Measurements from ENCODE around the gene DOCK8. TPM values are rescaled to one million over a fixed set of nuclear protein-coding genes. Genes with fewer than 3 reads are reported as not detected.

The DOCK8 gene
- total RNA-seq, 1 donor from 2014 or later = 4.4 TPM

DNA sequence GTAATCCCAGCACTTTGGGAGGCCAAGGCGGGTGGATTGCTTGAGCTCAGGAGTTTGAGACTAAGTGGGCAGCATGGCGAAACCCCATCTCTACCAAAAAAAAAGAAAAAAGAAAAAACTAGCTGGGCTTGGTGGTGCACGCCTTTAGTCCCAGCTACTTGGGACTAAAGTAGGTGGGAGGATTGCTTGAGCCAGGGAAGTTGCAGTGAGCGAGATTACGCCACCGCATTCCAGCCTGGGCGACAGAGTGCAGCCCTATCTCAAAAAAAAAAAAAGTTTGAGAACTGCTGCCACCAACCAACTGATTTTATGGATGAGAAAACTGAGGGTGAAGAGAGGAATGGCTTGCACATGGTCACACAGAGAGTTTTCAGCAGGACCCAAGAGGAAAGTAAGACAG lies 175.1 kb downstream of the DOCK8 start:
- H3K79me2 ChIP-seq (ENCODE audit: insufficient read depth, low read length) = no peaks in the 10 kb centered on the region
- H3K27me3 Mint-ChIP-seq (ENCODE audit: low read depth, unreplicated experiment) = peaks cover 3% of the 10 kb centered on the region
- H3K4me1 ChIP-seq (ENCODE audit: insufficient read depth, low read length) = no peaks in the 10 kb centered on the region
- H3K4me1 Mint-ChIP-seq (ENCODE audit: low read depth, unreplicated experiment) = no peaks in the 10 kb centered on the region
- H3K4me2 ChIP-seq (ENCODE audit: low read length) = no peak overlapping the region
- no peaks in the 10 kb centered on the region for H3K9me3 ChIP-seq (ENCODE audit: insufficient read depth, low read depth, low read length)
- H2AFZ ChIP-seq (ENCODE audit: low read depth, low read length) = no peak overlapping the region
- H3K9me3 Mint-ChIP-seq (ENCODE audit: unreplicated experiment) = peaks cover 2% of the 10 kb centered on the region
- H3K36me3 ChIP-seq (ENCODE audit: insufficient read depth, low read length) = no peaks in the 10 kb centered on the region
- H3K4me3 Mint-ChIP-seq (ENCODE audit: unreplicated experiment) = no peak overlapping the region
- DNase-seq (ENCODE audit: low read depth) (no peak), FAIRE-seq (no peak)
- H3K9ac ChIP-seq (ENCODE audit: low read length) = no peak overlapping the region
- no peak for TF ChIP-seq EZH2 (IDR thresholded peaks at IDR 0.05; ENCODE audit: insufficient read depth, low read length)
- TF ChIP-seq CTCF (IDR thresholded peaks at IDR 0.05; ENCODE audit: insufficient read depth, low read depth, low read length) = no peak
- H3K4me3 ChIP-seq (ENCODE audit: insufficient read depth, low read depth, low read length) = no peak overlapping the region
- H3K27me3 ChIP-seq (ENCODE audit: insufficient read depth, low read length) = no peaks in the 10 kb centered on the region
- no peaks in the 10 kb centered on the region for H4K20me1 ChIP-seq (ENCODE audit: insufficient read depth, low read length)
- H3K27ac ChIP-seq (ENCODE audit: low read depth, low read length) = no peak overlapping the region
- no peak overlapping the region for H3K27ac Mint-ChIP-seq (ENCODE audit: unreplicated experiment)
- no peaks in the 10 kb centered on the region for H3K36me3 Mint-ChIP-seq (ENCODE audit: low read depth, unreplicated experiment)

- Histone ChIP-seq H3K27me3 (ENCODE audit: insufficient read depth, low read length) (no peaks in the 10 kb centered on the region), H3K9me3 (ENCODE audit: insufficient read depth, low read depth, low read length) (no peaks in the 10 kb centered on the region), H3K4me2 (ENCODE audit: low read length) (no peak overlapping the region), H3K9ac (ENCODE audit: low read length) (no peak overlapping the region), H3K79me2 (ENCODE audit: insufficient read depth, low read length) (no peaks in the 10 kb centered on the region), H3K4me1 (ENCODE audit: insufficient read depth, low read length) (no peaks in the 10 kb centered on the region), H4K20me1 (ENCODE audit: insufficient read depth, low read length) (no peaks in the 10 kb centered on the region), H3K4me3 (ENCODE audit: insufficient read depth, low read depth, low read length) (no peak overlapping the region), H3K36me3 (ENCODE audit: insufficient read depth, low read length) (no peaks in the 10 kb centered on the region), H2AFZ (ENCODE audit: low read depth, low read length) (no peak overlapping the region), H3K27ac (ENCODE audit: low read depth, low read length) (no peak overlapping the region)
- H3K4me1 Mint-ChIP-seq (ENCODE audit: low read depth, unreplicated experiment) = no peaks in the 10 kb centered on the region
- H3K4me3 Mint-ChIP-seq (ENCODE audit: unreplicated experiment) = no peak overlapping the region
- no peak for FAIRE-seq
- no peak for DNase-seq (ENCODE audit: low read depth)
- peaks cover 3% of the 10 kb centered on the region for H3K27me3 Mint-ChIP-seq (ENCODE audit: low read depth, unreplicated experiment)
- no peaks in the 10 kb centered on the region for H3K36me3 Mint-ChIP-seq (ENCODE audit: low read depth, unreplicated experiment)
- TF ChIP-seq EZH2 (IDR thresholded peaks at IDR 0.05; ENCODE audit: insufficient read depth, low read length) = no peak
- no peak for TF ChIP-seq CTCF (IDR thresholded peaks at IDR 0.05; ENCODE audit: insufficient read depth, low read depth, low read length)
- H3K9me3 Mint-ChIP-seq (ENCODE audit: unreplicated experiment) = peaks cover 2% of the 10 kb centered on the region
- no peak overlapping the region for H3K27ac Mint-ChIP-seq (ENCODE audit: unreplicated experiment)
Measured at GRCh38 chr9:392077-392804, 177.6 kb downstream of the DOCK8 start.

GRCh38 chr9:394347-395052 lies 179.8 kb downstream of the DOCK8 start:
- no peak for TF ChIP-seq EZH2 (IDR thresholded peaks at IDR 0.05; ENCODE audit: insufficient read depth, low read length)
- no peak for TF ChIP-seq CTCF (IDR thresholded peaks at IDR 0.05; ENCODE audit: insufficient read depth, low read depth, low read length)
- Mint-ChIP-seq H3K4me3 (ENCODE audit: unreplicated experiment) (no peak overlapping the region), H3K27me3 (ENCODE audit: low read depth, unreplicated experiment) (peaks cover 3% of the 10 kb centered on the region), H3K4me1 (ENCODE audit: low read depth, unreplicated experiment) (no peaks in the 10 kb centered on the region), H3K27ac (ENCODE audit: unreplicated experiment) (no peak overlapping the region), H3K9me3 (ENCODE audit: unreplicated experiment) (peaks cover 2% of the 10 kb centered on the region), H3K36me3 (ENCODE audit: low read depth, unreplicated experiment) (no peaks in the 10 kb centered on the region)
- Histone ChIP-seq H3K4me2 (ENCODE audit: low read length) (no peak overlapping the region), H3K9me3 (ENCODE audit: insufficient read depth, low read depth, low read length) (no peaks in the 10 kb centered on the region), H3K4me3 (ENCODE audit: insufficient read depth, low read depth, low read length) (no peak overlapping the region), H3K79me2 (ENCODE audit: insufficient read depth, low read length) (no peaks in the 10 kb centered on the region), H4K20me1 (ENCODE audit: insufficient read depth, low read length) (no peaks in the 10 kb centered on the region), H2AFZ (ENCODE audit: low read depth, low read length) (no peak overlapping the region), H3K27ac (ENCODE audit: low read depth, low read length) (no peak overlapping the region), H3K27me3 (ENCODE audit: insufficient read depth, low read length) (no peaks in the 10 kb centered on the region), H3K4me1 (ENCODE audit: insufficient read depth, low read length) (no peaks in the 10 kb centered on the region), H3K9ac (ENCODE audit: low read length) (no peak overlapping the region), H3K36me3 (ENCODE audit: insufficient read depth, low read length) (no peaks in the 10 kb centered on the region)
- FAIRE-seq (no peak), DNase-seq (ENCODE audit: low read depth) (no peak)
